Mesendoderm (in vitro differentiated cells): ENCODE results near the gene GOLGA7B.

ENCODE experiments used
- DNase-seq: peaks from one replicate; pipeline ENCODE4 v3.0.0; 2013
- H2AK5ac ChIP-seq: 2 replicates; pipeline ENCODE4 v1.6.1; 2013; ENCODE audit warnings: low read length, inconsistent platforms
- H2BK120ac ChIP-seq: 2 replicates; pipeline ENCODE4 v1.6.1; 2013; ENCODE audit warnings: low read depth, mild to moderate bottlenecking, low read length, moderate library complexity, mixed read lengths
- H2BK15ac ChIP-seq: replicated peaks from 2 replicates; pipeline ENCODE4 v1.6.1; 2013; ENCODE audit warnings: low read depth, mild to moderate bottlenecking, moderate library complexity
- H2BK5ac ChIP-seq: 2 replicates; pipeline ENCODE4 v1.6.1; 2013; ENCODE audit warnings: low read length, inconsistent platforms
- H3K18ac ChIP-seq: 2 replicates; pipeline ENCODE4 v1.6.1; 2013; ENCODE audit warnings: mild to moderate bottlenecking, low read length, mixed read lengths
- H3K23ac ChIP-seq: one replicate; pipeline ENCODE4 v1.6.1; 2013; ENCODE audit warnings: low read length
- H3K27ac ChIP-seq: 2 replicates; pipeline ENCODE4 v1.5.1; 2013; ENCODE audit warnings: low read depth, mild to moderate bottlenecking, inconsistent platforms, low read length, moderate library complexity
- H3K27me3 ChIP-seq: 2 replicates; pipeline ENCODE4 v1.6.1; 2013; ENCODE audit warnings: low read length, control low read depth, mild to moderate bottlenecking, inconsistent platforms; ENCODE audit not compliant: insufficient read depth, poor library complexity
- H3K36me3 ChIP-seq: 2 replicates; pipeline ENCODE4 v1.6.1; 2013; ENCODE audit warnings: low read length, inconsistent platforms; ENCODE audit not compliant: control insufficient read depth, insufficient read depth
- H3K4ac ChIP-seq: one replicate; pipeline ENCODE4 v1.6.1; 2013; ENCODE audit warnings: low read depth, mild to moderate bottlenecking, low read length, moderate library complexity
- H3K4me1 ChIP-seq: 2 replicates; pipeline ENCODE4 v1.6.1; 2013; ENCODE audit warnings: low read depth, low read length, inconsistent platforms; ENCODE audit not compliant: control insufficient read depth
- H3K4me2 ChIP-seq: 2 replicates; pipeline ENCODE4 v1.6.1; 2013; ENCODE audit warnings: low read length
- H3K4me3 ChIP-seq: 2 replicates; pipeline ENCODE4 v1.5.1; 2013; ENCODE audit warnings: mild to moderate bottlenecking, low read length
- H3K56ac ChIP-seq: one replicate; pipeline ENCODE4 v1.6.1; 2013; ENCODE audit warnings: low read length
- H3K79me1 ChIP-seq: 2 replicates; pipeline ENCODE4 v1.6.1; 2013; ENCODE audit warnings: low read length, inconsistent platforms
- H3K79me2 ChIP-seq: 2 replicates; pipeline ENCODE4 v1.6.1; 2013; ENCODE audit warnings: mild to moderate bottlenecking, low read length; ENCODE audit not compliant: control insufficient read depth, insufficient read depth
- H3K9ac ChIP-seq: 2 replicates; pipeline ENCODE4 v1.6.1; 2013; ENCODE audit warnings: low read length, inconsistent platforms
- H4K5ac ChIP-seq: one replicate; pipeline ENCODE4 v1.6.1; 2013; ENCODE audit warnings: low read length
- H4K8ac ChIP-seq: one replicate; pipeline ENCODE4 v1.6.1; 2013; ENCODE audit warnings: low read depth, mild to moderate bottlenecking, control low read depth, low read length, moderate library complexity
- WGBS: extraction: QIAGEN DNeasy Blood & Tissue Kit; methylation state at CpG from one replicate; pipeline ENCODE4 v1.1.7; 2013; ENCODE audit warnings: low lambda C conversion rate, missing lambda C conversion rate; ENCODE audit not compliant: insufficient coverage; ENCODE audit errors: extremely low coverage; 5-methylcytosine and 5-hydroxymethylcytosine counted together

Gene GOLGA7B

GRCh38 chr10:97869091-97870042 lies 19.7 kb downstream of the GOLGA7B start:
- no peak overlapping the region for H3K18ac ChIP-seq
- no peak overlapping the region for H4K5ac ChIP-seq
- H3K79me1 ChIP-seq = no peaks in the 10 kb centered on the region
- peak overlapping the region; percentile 80 for H3K23ac ChIP-seq
- peak overlapping the region; percentile 75 for H3K56ac ChIP-seq
- WGBS = no CpG with 5 or more reads among the region's 19 CpGs
- H4K8ac ChIP-seq = no peak overlapping the region
- H3K4me3 ChIP-seq = no peak overlapping the region
- H3K27ac ChIP-seq = no peak overlapping the region
- H2BK5ac ChIP-seq = peak overlapping the region; percentile 65
- peaks cover 7% of the 10 kb centered on the region for H3K4me1 ChIP-seq
- H3K36me3 ChIP-seq = no peaks in the 10 kb centered on the region
- no peak overlapping the region for H2BK120ac ChIP-seq
- no peak overlapping the region for H2BK15ac ChIP-seq
- H3K9ac ChIP-seq = peak overlapping the region; percentile 50
- no peak overlapping the region for H3K4ac ChIP-seq
- no peak overlapping the region for H3K4me2 ChIP-seq
- no peaks in the 10 kb centered on the region for H3K79me2 ChIP-seq
- H3K27me3 ChIP-seq = no peaks in the 10 kb centered on the region
- H2AK5ac ChIP-seq = no peak overlapping the region
- peak; percentile 95 for DNase-seq

- no peak overlapping the region for H3K9ac ChIP-seq
- no peak overlapping the region for H2AK5ac ChIP-seq
- no peaks in the 10 kb centered on the region for H3K27me3 ChIP-seq
- no peak overlapping the region for H3K27ac ChIP-seq
- H4K5ac ChIP-seq = no peak overlapping the region
- H3K18ac ChIP-seq = no peak overlapping the region
- no peak overlapping the region for H2BK120ac ChIP-seq
- H3K36me3 ChIP-seq = no peaks in the 10 kb centered on the region
- H3K56ac ChIP-seq = no peak overlapping the region
- H3K79me1 ChIP-seq = no peaks in the 10 kb centered on the region
- H3K23ac ChIP-seq = no peak overlapping the region
- H2BK5ac ChIP-seq = no peak overlapping the region
- no peak for DNase-seq
- H3K4ac ChIP-seq = no peak overlapping the region
- H3K4me1 ChIP-seq = peaks cover 7% of the 10 kb centered on the region
- no CpG with 5 or more reads among the region's 8 CpGs for WGBS
- no peaks in the 10 kb centered on the region for H3K79me2 ChIP-seq
- H4K8ac ChIP-seq = no peak overlapping the region
- no peak overlapping the region for H2BK15ac ChIP-seq
- no peak overlapping the region for H3K4me3 ChIP-seq
- no peak overlapping the region for H3K4me2 ChIP-seq
These were observed 21.3 kb downstream of the GOLGA7B start for GRCh38 chr10:97870990-97871389.

- Histone ChIP-seq H4K5ac (no peak overlapping the region), H2AK5ac (no peak overlapping the region), H3K18ac (no peak overlapping the region), H3K79me1 (no peaks in the 10 kb centered on the region), H3K4ac (no peak overlapping the region), H2BK5ac (no peak overlapping the region), H3K27ac (no peak overlapping the region), H3K9ac (no peak overlapping the region), H2BK15ac (no peak overlapping the region), H3K79me2 (no peaks in the 10 kb centered on the region), H3K4me2 (no peak overlapping the region), H3K27me3 (no peaks in the 10 kb centered on the region), H3K23ac (no peak overlapping the region), H3K56ac (no peak overlapping the region), H4K8ac (no peak overlapping the region), H3K36me3 (no peaks in the 10 kb centered on the region), H3K4me1 (peaks cover 7% of the 10 kb centered on the region), H2BK120ac (no peak overlapping the region), H3K4me3 (no peak overlapping the region)
- WGBS = no CpG with 5 or more reads among the region's 6 CpGs
- DNase-seq = no peak
These were observed 23.9 kb downstream of the GOLGA7B start for GRCh38 chr10:97873569-97873968.

- Histone ChIP-seq H3K56ac (no peak overlapping the region), H2BK120ac (no peak overlapping the region), H3K4ac (no peak overlapping the region), H3K79me2 (no peaks in the 10 kb centered on the region), H3K4me1 (peaks cover 3% of the 10 kb centered on the region), H3K4me2 (no peak overlapping the region), H2BK5ac (no peak overlapping the region), H3K27ac (no peak overlapping the region), H3K36me3 (no peaks in the 10 kb centered on the region), H4K8ac (no peak overlapping the region), H2AK5ac (no peak overlapping the region), H2BK15ac (no peak overlapping the region), H3K9ac (no peak overlapping the region), H3K4me3 (no peak overlapping the region), H3K23ac (no peak overlapping the region), H3K27me3 (no peaks in the 10 kb centered on the region), H3K79me1 (no peaks in the 10 kb centered on the region), H3K18ac (no peak overlapping the region), H4K5ac (no peak overlapping the region)
- WGBS = no CpG with 5 or more reads among the region's 6 CpGs
- DNase-seq = no peak
These were observed 24.7 kb downstream of the GOLGA7B start for GRCh38 chr10:97874332-97874731.

GRCh38 chr10:97875391-97875790 lies 25.7 kb downstream of the GOLGA7B start:
- DNase-seq = no peak
- H4K8ac ChIP-seq = no peak overlapping the region
- no peak overlapping the region for H2BK15ac ChIP-seq

More at GRCh38 chr10:97875391-97875790, 25.7 kb downstream of the GOLGA7B start:
- no peak overlapping the region for H2BK5ac ChIP-seq
- no peak overlapping the region for H3K4ac ChIP-seq
- no peak overlapping the region for H3K4me3 ChIP-seq
- no peaks in the 10 kb centered on the region for H3K27me3 ChIP-seq
- H3K18ac ChIP-seq = no peak overlapping the region
- H2BK120ac ChIP-seq = no peak overlapping the region
- no peak overlapping the region for H3K27ac ChIP-seq
- H3K9ac ChIP-seq = no peak overlapping the region
- no peak overlapping the region for H3K56ac ChIP-seq
- no peak overlapping the region for H4K5ac ChIP-seq
- H3K79me2 ChIP-seq = no peaks in the 10 kb centered on the region
- H3K79me1 ChIP-seq = no peaks in the 10 kb centered on the region
- no CpG with 5 or more reads among the region's 7 CpGs for WGBS
- no peak overlapping the region for H3K4me2 ChIP-seq
- no peaks in the 10 kb centered on the region for H3K4me1 ChIP-seq
- no peak overlapping the region for H2AK5ac ChIP-seq
- H3K36me3 ChIP-seq = no peaks in the 10 kb centered on the region
- H3K23ac ChIP-seq = no peak overlapping the region
